HEK293 (cell line): ENCODE results near the gene CNTN4.

Experiments
- CTCF ChIP-seq: fragments of 450-650 bp; formaldehyde crosslinking; IDR thresholded peaks from 2 replicates; pipeline ENCODE4 v1.5.1; 2016; ENCODE audit warnings: missing biosample characterization, missing genetic modification characterization
- KLF9 ChIP-seq: fragments of 450-650 bp; formaldehyde crosslinking; IDR thresholded peaks from 2 replicates; pipeline ENCODE4 v1.5.1; 2016; ENCODE audit warnings: missing biosample characterization, missing genetic modification characterization, low read depth
- ZNF335 ChIP-seq: fragments of 450-650 bp; formaldehyde crosslinking; conservative IDR thresholded peaks from 2 replicates; pipeline ENCODE4 v1.5.1; 2016; ENCODE audit warnings: missing biosample characterization, missing genetic modification characterization
- TF ChIP-seq, protein P1 (sequence below): fragments of 450-650 bp; formaldehyde crosslinking; IDR thresholded peaks from 2 replicates; pipeline ENCODE4 v1.5.1; 2016; ENCODE audit warnings: missing biosample characterization, missing genetic modification characterization
- TF ChIP-seq, protein P2 (sequence below): fragments of 450-650 bp; formaldehyde crosslinking; IDR thresholded peaks from 2 replicates; pipeline ENCODE4 v1.5.1; 2016; ENCODE audit warnings: missing biosample characterization, missing genetic modification characterization

GRCh38 chr3:2130726-2131125 lies 32.1 kb downstream of the CNTN4 start:
- TF ChIP-seq ZNF335 (tag by site-specific recombination) (no peak), CTCF (tag by site-specific recombination) (no peak), KLF9 (tag by site-specific recombination) (no peak)
- TF ChIP-seq, protein P1, sequence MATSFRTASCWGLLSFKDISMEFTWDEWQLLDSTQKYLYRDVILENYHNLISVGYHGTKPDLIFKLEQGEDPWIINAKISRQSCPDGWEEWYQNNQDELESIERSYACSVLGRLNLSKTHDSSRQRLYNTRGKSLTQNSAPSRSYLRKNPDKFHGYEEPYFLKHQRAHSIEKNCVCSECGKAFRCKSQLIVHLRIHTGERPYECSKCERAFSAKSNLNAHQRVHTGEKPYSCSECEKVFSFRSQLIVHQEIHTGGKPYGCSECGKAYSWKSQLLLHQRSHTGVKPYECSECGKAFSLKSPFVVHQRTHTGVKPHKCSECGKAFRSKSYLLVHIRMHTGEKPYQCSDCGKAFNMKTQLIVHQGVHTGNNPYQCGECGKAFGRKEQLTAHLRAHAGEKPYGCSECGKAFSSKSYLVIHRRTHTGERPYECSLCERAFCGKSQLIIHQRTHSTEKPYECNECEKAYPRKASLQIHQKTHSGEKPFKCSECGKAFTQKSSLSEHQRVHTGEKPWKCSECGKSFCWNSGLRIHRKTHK (tag by site-specific recombination) = no peak
- TF ChIP-seq, protein P2, sequence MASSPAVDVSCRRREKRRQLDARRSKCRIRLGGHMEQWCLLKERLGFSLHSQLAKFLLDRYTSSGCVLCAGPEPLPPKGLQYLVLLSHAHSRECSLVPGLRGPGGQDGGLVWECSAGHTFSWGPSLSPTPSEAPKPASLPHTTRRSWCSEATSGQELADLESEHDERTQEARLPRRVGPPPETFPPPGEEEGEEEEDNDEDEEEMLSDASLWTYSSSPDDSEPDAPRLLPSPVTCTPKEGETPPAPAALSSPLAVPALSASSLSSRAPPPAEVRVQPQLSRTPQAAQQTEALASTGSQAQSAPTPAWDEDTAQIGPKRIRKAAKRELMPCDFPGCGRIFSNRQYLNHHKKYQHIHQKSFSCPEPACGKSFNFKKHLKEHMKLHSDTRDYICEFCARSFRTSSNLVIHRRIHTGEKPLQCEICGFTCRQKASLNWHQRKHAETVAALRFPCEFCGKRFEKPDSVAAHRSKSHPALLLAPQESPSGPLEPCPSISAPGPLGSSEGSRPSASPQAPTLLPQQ (tag by site-specific recombination) = no peak
